SH-SY5Y (cell line): ENCODE measurements around the gene CYP2C8.

ENCODE experiments used
- GATA2 ChIP-seq: IDR thresholded peaks from 2 replicates; pipeline ENCODE4 v1.6.1; 2011; ENCODE audit warnings: mild to moderate bottlenecking, low read depth, low read length
- GATA3 ChIP-seq: IDR thresholded peaks from 2 replicates; pipeline ENCODE4 v1.6.1; 2011; ENCODE audit warnings: low read depth, mild to moderate bottlenecking, low read length, moderate library complexity

DNA sequence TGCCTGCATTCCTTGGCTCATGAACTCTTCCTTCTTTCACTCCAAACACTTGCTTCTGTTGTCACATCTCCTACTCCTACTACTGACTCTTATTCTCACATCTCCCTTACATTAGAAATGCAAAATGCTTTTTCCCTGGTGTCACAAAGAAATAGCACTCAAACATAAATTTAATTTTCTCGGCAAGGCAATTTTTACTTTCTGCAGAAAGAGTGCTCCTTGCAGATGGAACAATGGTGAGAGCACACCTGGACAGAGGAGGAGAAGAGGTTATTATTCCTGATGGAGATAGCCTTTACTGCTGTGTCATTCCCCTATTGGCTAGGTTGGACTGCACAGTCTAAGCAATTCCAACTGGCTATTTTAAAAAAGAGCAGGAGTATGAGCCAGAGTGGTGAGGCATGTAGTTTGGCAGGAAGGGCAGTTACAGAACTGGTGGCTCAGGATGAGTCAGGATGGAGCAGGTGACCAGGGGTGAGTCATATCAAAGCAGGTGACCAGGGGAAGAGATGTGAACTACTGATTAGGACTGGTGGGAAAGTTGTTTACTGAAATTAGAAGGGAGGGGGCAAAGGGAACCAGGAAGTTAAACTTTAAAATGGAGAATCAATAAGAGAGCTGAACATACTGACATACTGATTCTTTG is 77.9 kb downstream of the CYP2C8 start:
- TF ChIP-seq GATA3, result no peak
- TF ChIP-seq GATA2, result no peak
